ENCODE data around the gene BRD2.

BRD2 gene

GRCh38 chr6:33018904-33019303 lies 50.5 kb downstream of the BRD2 start:
- no peak overlapping the region for H3K27ac ChIP-seq (ENCODE audit: low read length)
- H3K9me3 ChIP-seq (replicated peaks; ENCODE audit: insufficient read depth, low read length): no peaks in the 10 kb centered on the region
- TF ChIP-seq, protein P1, sequence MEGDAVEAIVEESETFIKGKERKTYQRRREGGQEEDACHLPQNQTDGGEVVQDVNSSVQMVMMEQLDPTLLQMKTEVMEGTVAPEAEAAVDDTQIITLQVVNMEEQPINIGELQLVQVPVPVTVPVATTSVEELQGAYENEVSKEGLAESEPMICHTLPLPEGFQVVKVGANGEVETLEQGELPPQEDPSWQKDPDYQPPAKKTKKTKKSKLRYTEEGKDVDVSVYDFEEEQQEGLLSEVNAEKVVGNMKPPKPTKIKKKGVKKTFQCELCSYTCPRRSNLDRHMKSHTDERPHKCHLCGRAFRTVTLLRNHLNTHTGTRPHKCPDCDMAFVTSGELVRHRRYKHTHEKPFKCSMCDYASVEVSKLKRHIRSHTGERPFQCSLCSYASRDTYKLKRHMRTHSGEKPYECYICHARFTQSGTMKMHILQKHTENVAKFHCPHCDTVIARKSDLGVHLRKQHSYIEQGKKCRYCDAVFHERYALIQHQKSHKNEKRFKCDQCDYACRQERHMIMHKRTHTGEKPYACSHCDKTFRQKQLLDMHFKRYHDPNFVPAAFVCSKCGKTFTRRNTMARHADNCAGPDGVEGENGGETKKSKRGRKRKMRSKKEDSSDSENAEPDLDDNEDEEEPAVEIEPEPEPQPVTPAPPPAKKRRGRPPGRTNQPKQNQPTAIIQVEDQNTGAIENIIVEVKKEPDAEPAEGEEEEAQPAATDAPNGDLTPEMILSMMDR (IDR thresholded peaks at IDR 0.05; ENCODE audit: low read length): no peak
- TF ChIP-seq EZH2phosphoT487 (IDR thresholded peaks at IDR 0.05; ENCODE audit: low read length) (no peak), EZH2 (optimal IDR thresholded peaks at IDR 0.05; ENCODE audit: low read depth, low read length) (no peak)
- no peak overlapping the region for H3K9ac ChIP-seq (ENCODE audit: low read length)
- peak overlapping the region; percentile 61 for H2AFZ ChIP-seq (ENCODE audit: low read length)
- H3K4me1 ChIP-seq (ENCODE audit: low read length): 0 out of 2 replicates have a peak, but pooled peaks cover 4% of the 10 kb centered on the region
- DNase-seq: peak; percentile 56
- no peaks in the 10 kb centered on the region for H3K9me2 ChIP-seq (replicated peaks; ENCODE audit: insufficient read depth, low read length)
- H3K4me3 ChIP-seq (ENCODE audit: low read length): peak overlapping the region; percentile 41
- H3K79me2 ChIP-seq (ENCODE audit: low read length): no peaks in the 10 kb centered on the region
- H3F3A ChIP-seq (ENCODE audit: insufficient read depth, low read length): no peaks in the 10 kb centered on the region
- H3K27me3 ChIP-seq (replicated peaks; ENCODE audit: insufficient read depth, low read length): peaks cover 25% of the 10 kb centered on the region; the same call in 1 of the 2 replicates
- no peaks in the 10 kb centered on the region for H3K36me3 ChIP-seq (replicated peaks; ENCODE audit: insufficient read depth, low read length)
- H3K4me2 ChIP-seq (ENCODE audit: low read depth, low read length): peak overlapping the region; percentile 81
- no peaks in the 10 kb centered on the region for H4K20me1 ChIP-seq (ENCODE audit: insufficient read depth, low read length)

DNA sequence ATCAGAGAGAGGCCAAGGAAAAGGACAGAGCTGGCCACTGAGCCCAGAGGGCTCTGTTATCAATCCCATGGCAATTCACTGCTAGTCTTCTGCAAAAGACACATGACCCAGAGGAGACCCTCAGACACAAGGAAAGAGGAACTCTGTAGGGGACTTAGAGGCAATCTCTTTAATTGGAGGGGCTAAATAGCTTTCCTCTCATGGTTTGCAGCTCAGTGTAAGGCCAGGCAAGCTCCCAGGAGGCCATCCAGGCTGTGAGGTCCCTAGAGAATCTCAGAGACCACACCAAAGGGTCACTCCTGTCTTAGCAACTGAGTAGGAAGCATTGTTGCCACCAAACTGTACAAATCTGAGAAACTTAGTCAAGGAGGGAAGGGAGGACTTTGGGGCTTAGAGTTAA lies 51.0 kb downstream of the BRD2 start:
- H3K36me3 ChIP-seq (replicated peaks; ENCODE audit: insufficient read depth, low read length): no peaks in the 10 kb centered on the region
- H3K9ac ChIP-seq (ENCODE audit: low read length): no peak overlapping the region
- H2AFZ ChIP-seq (ENCODE audit: low read length): peak overlapping the region; percentile 61; the same call in 1 of the 2 replicates
- H3K4me3 ChIP-seq (ENCODE audit: low read length): peak overlapping the region; percentile 41
- H3K4me1 ChIP-seq (ENCODE audit: low read length): 0 out of 2 replicates have a peak, but pooled peaks cover 4% of the 10 kb centered on the region
- H4K20me1 ChIP-seq (ENCODE audit: insufficient read depth, low read length): no peaks in the 10 kb centered on the region
- H3K9me2 ChIP-seq (replicated peaks; ENCODE audit: insufficient read depth, low read length): no peaks in the 10 kb centered on the region
- TF ChIP-seq, protein P1 (IDR thresholded peaks at IDR 0.05; ENCODE audit: low read length): no peak
- no peak for TF ChIP-seq EZH2 (optimal IDR thresholded peaks at IDR 0.05; ENCODE audit: low read depth, low read length)
- no peak for TF ChIP-seq EZH2phosphoT487 (IDR thresholded peaks at IDR 0.05; ENCODE audit: low read length)
- no peaks in the 10 kb centered on the region for H3K79me2 ChIP-seq (ENCODE audit: low read length)
- H3K27ac ChIP-seq (ENCODE audit: low read length): no peak overlapping the region
- peak overlapping the region; percentile 81 for H3K4me2 ChIP-seq (ENCODE audit: low read depth, low read length)
- no peak for DNase-seq
- H3F3A ChIP-seq (ENCODE audit: insufficient read depth, low read length): no peaks in the 10 kb centered on the region
- H3K9me3 ChIP-seq (replicated peaks; ENCODE audit: insufficient read depth, low read length): no peaks in the 10 kb centered on the region
- H3K27me3 ChIP-seq (replicated peaks; ENCODE audit: insufficient read depth, low read length): peaks cover 24% of the 10 kb centered on the region; the same call in 1 of the 2 replicates

GRCh38 chr6:33021917-33022316 lies 53.5 kb downstream of the BRD2 start:
- Histone ChIP-seq H4K20me1 (ENCODE audit: insufficient read depth, low read length) (no peaks in the 10 kb centered on the region), H3K9me3 (replicated peaks; ENCODE audit: insufficient read depth, low read length) (no peaks in the 10 kb centered on the region), H3K27ac (ENCODE audit: low read length) (no peak overlapping the region), H3K9ac (ENCODE audit: low read length) (no peak overlapping the region), H3K79me2 (ENCODE audit: low read length) (no peaks in the 10 kb centered on the region), H3K4me3 (ENCODE audit: low read length) (no peak overlapping the region), H2AFZ (ENCODE audit: low read length) (no peak overlapping the region), H3K4me1 (ENCODE audit: low read length) (peaks cover 5% of the 10 kb centered on the region; the same call in 1 of the 2 replicates), H3K36me3 (replicated peaks; ENCODE audit: insufficient read depth, low read length) (no peaks in the 10 kb centered on the region), H3K4me2 (ENCODE audit: low read depth, low read length) (no peak overlapping the region), H3F3A (ENCODE audit: insufficient read depth, low read length) (0 out of 2 replicates have a peak, but pooled peaks cover under 1% of the 10 kb centered on the region), H3K9me2 (replicated peaks; ENCODE audit: insufficient read depth, low read length) (no peaks in the 10 kb centered on the region), H3K27me3 (replicated peaks; ENCODE audit: insufficient read depth, low read length) (peaks cover 24% of the 10 kb centered on the region; the same call in 1 of the 2 replicates)
- DNase-seq: no peak
- TF ChIP-seq EZH2phosphoT487 (IDR thresholded peaks at IDR 0.05; ENCODE audit: low read length) (no peak), EZH2 (optimal IDR thresholded peaks at IDR 0.05; ENCODE audit: low read depth, low read length) (no peak)
- TF ChIP-seq, protein P1 (IDR thresholded peaks at IDR 0.05; ENCODE audit: low read length): no peak
